ENCODE measurements around the gene MAD2L1.

MAD2L1 gene

DNA sequence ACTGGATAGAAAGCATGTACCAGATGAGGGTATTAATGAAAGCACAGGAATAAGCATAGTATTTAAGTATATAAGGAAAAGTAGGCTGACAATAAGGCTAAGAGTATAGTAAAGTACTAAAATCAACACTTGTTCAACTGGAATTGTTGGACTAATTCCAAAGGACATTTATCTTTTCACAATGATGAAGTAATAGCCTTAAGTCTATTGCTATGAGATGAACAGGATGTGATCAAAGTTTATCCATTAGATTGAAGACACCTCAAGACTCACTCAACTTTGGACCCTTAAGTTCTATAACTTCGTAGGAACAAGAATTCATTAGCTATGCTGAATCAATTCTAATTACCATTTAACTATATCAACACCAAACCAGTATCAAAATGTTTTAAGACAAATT lies 7.6 kb downstream of the MAD2L1 start:
- DNase-seq: no peak

DNA sequence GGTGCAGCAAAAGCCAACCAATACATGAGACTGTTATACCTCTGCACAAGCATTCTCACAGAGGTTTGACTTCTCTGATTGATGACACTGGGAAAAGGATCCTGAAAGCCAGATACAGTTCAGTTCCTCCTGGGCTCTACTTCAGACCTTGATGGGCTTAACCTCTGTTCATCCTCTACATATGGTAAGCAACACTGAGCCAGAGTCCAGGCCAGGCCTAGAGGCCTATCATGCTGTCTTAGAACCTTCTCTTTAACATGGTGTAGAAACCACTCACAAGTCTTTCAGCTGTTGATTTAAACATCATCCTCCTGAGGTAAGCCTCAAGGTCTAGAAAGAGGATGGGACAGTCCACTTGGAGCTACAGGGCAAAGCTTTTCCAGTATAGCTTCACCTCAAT lies 9.2 kb downstream of the MAD2L1 start:
- no peak for DNase-seq

DNA sequence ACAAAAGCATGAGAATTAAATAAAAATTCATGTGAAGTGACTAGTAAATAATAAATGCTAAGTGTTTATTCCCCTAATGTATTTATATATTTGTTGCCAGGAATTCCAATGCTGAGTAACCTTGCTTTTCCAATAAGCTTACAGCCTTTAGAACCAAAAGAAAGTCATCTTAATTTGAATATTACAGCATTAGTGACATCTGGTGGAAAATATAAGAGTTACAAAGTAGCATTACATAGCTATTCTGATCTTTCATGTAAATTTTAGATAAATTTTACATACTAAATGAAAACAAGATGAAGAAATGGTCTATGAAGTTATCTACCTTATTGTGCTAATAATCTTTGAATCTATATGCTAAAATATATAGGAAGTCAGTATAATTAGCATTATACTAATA lies 10.4 kb downstream of the MAD2L1 start:
- DNase-seq: no peak

DNA sequence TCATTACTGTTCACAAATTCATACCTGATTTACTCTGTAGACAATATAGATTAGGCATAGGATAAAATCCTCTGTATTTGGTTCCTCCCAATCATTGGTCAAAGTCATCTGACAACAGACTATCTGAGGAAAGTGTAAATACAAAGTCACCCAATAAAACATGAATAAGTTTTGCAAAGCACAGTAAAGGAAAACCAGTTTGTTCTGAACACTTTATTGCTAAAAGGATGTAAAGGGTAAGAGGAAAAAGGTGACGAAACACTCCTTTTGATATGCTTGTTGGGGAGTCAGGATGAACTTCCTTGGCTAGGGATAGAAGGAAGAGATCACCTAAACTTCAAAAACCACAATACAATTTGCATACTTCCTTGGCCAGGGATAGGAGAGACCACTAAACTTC lies 10.9 kb downstream of the MAD2L1 start:
- DNase-seq: no peak

DNA sequence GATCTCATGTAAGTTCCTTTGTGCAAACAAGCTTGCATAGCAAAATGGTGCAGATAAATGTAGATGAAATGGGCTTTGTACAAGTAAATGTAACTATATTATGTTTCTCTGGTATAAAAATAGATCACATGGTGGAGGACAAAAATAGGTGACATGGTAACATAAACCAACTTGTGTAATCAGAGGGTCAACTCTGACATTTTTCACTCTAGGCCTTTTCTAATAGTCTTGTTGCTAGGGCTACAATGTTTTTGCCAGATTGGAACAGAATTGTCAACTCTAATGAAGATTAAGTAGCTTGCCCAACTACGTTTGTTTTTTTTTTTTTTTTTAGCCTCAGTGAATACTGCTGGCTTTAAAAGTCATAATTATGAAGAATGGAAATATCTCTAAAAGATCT lies 11.5 kb downstream of the MAD2L1 start:
- DNase-seq: no peak

DNA sequence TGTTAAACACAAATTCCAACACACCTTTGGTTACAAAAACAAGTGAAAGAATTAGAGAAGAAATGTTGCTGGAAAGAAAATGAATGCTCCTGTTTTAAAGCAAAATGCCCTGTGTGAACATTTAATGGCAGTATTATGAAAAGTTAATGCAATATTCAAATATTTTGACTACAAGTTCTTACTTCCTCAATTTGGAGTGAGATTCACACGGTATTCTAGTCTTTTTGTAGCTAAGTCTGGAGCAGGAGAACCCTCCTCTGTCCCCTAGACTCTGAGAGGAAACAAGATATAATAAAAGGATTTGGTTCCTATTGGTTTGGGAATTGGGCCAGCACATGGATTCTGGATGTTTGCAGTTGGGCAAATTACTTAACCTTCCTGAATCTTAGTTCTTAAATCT lies 12.7 kb downstream of the MAD2L1 start:
- DNase-seq: no peak

DNA sequence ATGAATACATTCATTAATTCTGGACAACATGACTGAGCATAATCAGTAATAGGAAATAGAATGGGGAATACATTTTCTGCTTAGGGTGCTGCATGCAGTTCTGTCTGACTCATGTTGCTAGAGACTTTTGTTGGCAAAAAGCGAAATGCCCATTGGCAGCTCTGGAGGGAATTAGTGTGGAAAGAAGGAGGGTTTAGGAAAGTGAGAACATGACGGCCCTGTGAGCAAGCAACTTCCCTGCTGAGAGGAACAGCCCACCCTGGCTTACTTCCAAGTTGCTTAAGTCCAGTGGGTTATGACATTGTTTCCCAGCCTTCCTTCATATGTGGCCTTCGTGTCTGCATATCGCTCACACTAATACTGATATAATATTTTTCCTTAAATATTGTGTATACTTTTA lies 13.8 kb downstream of the MAD2L1 start:
- peak in 2 of 56 donors; percentile 3 to 9 for DNase-seq

DNA sequence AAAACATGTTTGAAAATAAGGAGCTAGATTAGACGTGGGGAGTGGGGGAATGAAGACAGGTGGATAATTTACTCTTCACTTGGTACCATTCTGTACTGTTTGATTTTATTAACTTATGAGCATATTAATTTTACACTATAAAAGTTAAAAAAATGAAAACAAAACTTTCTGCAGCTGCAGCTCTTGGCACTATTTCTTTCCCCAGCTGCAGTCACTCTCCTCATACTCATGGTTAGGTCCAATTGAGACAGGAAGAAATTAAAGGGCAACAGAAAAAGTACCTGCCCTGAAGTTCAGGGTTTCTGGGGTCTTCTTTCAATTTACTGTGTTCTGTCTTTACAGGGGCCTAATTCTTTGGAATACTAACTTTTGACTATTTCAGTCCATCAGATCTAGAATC lies 15.4 kb downstream of the MAD2L1 start:
- no peak for DNase-seq

DNA sequence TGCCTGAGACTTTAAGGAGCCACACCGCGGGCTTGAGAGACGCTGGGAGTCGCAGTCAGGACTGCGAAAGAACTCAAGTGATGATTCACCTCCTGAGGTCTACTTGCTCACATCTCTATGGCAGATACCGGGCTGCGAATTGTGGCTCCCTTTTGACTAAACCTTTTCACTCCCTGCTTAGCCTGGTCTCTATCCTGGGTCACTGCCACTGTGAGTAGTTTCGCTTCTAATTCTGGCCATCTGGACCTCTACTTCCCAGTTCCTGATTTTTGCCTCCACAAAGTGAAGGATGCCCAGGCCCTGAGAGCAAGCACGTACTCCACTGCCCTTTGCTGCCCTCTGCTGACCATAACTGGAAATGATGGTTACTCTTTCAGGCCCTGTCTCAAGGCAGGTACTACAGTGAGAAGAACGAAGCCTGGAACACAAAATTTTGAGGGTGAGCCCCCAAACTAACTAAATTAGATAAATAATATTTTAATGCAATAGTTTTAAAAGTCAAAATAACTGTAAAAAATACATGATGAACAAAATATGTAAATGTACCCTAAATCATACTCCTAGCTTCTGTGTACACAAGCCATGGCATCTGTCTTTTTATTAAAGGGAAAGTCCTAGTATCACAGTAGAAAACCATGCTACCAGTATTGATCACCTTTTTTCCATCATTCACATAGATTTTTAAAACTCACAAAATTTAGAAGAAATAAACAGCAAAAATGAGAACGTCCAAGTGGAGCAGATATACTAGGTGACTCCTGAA lies 16.7 kb downstream of the MAD2L1 start:
- DNase-seq: peak in 54 of 56 donors; percentile 8 to 92 (median 53)

DNA sequence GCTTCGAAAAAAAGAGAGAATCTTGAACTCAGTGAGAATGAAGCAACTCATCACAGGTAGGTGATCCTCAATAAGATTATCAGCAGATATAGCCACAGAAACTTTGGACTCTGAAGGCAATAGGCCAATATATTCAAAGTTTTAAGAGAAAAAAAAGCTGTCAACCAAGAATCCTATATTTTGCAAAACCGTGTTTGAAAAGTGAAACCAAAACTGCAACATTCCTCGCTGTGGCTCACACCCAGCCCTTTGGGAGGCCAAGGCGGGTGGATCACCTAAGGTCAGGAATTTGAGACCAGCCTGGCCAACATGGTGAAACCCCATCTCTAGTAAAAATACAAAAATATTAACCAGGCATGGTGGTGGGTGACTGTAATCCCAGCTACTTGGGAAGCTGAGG lies 22.8 kb downstream of the MAD2L1 start:
- no peak for DNase-seq

DNA sequence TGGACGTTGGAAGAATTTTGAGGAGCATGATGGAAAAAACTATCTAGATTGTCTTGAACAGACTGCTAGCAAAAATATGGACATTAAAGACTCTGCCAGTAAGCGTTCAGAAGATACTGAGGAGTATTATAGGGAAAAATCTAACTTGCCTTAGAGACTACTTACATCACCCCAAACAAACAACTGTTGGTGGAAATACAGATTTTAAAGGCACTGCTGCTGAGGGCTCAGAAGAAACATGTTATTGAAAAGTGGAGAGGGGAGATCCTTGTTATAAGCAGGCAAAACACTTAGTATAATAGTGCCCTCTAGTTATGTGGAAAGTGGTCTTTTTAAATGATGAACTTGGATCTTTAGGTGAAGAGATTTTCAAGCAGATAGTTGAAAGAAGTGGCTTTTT lies 29.2 kb downstream of the MAD2L1 start:
- no peak for DNase-seq

DNA sequence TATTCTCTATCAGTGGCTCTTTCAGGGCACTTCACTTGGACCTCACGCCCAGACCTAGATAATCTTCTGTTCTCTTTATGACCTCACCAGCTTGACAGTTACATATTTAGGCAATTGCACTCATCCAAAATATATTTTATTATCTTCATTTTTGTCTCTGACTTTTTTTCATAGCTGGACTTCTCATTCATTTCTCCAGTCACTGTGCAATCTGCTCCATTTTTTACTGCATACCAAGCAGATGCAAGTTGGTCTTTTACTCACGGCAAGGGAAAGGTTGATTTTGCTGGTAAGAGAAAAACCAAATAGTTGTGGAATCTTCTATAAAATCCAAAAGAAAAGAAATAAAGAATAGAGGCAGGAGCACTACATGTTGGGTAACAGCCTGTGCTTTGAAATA lies 31.7 kb downstream of the MAD2L1 start:
- DNase-seq: no peak

DNA sequence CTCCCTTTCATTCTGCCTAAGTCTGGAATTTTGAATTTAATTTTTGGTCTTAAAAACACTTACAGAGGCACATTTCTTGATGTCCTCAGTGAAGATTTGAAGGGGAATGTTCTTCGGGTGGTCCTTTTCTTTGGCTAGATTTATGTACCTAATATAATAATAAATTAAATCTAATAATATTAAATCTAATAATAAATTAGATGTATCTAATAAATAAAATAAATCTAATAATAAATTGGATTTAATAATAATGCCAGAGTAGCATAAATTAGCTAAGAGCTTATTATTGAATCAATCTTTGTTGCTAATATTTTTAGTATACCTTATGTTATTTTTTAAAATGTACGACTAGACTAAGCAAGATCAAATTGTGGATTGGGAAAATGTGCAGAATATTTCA lies 39.8 kb downstream of the MAD2L1 start:
- DNase-seq: no peak

DNA sequence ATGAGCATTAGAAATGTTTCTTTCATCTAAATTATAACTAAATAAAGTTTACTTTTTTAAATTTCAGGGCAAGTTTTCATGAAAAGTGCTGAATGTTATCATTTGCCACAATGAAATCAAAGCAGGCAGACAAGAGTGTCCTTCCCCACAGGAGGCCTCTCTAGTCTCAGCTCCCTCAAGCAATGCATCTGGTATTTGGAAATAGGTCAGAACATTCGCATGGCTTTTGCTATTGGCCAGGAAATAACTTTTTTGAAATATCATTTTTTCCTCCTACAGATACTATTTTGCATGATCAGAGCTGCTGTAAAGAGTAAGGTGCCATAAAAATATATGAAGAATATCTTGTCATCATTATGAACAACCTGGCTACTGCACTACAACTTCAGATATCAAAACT lies 41.1 kb downstream of the MAD2L1 start:
- no peak for DNase-seq

DNA sequence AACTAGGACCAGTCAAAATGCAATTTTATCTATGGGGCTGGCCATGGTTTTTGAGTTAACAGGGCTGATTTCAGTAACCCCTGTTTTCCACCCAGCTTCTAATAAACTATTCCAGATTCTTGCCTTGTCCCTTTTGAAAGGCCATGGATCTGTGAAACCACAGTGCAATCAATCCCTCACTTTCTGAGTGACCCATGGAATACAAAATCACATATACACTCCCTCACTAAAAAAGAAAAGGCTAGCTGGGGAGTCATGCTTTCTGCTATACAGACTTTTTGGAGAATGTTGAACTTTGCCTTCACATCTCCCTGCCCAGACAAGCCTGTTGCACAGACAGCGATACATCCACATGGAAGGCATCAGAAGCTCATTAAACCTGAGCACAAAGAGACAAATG lies 47.9 kb downstream of the MAD2L1 start:
- DNase-seq: no peak

DNA sequence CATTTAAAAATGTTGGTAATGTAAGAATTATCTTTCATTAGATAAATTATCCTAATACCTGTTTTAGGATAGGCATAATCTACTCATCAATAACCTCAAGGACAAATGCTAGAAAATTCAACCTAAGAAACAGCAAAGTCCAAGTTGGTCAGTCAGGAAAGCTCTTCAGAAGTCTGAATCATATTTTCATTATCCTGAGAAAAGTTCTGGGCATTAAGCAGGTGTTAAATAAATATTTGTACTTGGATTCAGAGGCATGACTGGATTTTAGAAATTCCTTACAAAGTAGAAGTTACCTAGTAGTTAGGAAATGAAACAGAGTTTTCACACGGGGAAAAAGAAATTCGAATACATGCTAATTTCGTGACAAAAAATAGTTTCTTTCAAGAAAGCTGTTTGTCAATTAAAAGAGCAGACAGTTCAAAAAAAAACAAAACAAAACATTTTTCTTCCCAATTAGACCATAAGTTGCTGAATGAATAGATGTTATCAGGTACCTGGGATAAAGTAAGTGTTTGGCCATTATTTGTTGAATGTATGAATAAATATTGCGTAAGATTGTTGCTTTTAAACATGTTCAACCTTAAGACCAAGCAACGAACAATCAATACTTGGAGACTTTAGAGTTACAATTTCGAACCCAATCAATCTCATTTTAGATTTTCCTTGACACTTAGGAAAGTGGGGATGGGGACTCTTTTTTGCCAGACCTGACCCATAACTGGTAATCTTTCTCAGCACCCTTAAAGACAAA lies 48.5 kb downstream of the MAD2L1 start:
- no peak for DNase-seq

DNA sequence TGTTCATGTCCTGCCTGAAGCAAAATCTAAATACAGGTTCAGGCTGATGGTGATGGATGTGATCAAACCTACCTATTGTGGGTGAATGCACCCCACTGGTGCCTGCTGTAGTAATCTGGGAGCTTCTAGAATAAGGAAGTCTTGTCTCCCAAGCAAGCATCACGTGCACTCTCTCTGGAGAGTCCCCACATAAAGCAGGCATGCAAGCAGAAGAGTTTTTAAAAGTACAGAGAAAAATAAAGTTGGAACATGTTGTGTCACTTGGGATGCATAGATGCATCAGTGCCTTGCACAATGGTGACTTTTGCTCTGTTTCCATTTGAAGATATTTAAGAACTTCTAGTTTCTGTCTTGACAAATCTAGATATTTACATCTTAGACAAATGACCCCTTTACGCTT lies 54.9 kb downstream of the MAD2L1 start:
- DNase-seq: no peak

DNA sequence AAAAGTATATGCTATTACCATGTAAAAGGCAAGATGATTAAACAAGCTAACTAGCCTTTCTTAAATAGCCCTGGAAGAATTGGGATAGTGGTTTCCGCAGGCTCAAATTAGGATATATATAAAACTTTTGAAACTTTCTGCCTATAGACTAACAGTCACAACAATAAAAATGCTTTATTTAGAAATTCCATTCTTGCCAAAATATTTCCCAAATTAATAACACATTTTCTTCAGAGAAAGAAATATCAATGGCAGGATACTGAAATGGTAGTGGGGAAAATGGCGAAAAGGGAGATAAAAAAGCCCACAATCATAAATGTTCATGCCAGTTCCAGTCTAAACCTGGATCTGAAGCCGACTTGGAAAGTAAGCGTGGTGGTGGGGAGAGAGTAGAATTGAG lies 56.0 kb downstream of the MAD2L1 start:
- DNase-seq: no peak

DNA sequence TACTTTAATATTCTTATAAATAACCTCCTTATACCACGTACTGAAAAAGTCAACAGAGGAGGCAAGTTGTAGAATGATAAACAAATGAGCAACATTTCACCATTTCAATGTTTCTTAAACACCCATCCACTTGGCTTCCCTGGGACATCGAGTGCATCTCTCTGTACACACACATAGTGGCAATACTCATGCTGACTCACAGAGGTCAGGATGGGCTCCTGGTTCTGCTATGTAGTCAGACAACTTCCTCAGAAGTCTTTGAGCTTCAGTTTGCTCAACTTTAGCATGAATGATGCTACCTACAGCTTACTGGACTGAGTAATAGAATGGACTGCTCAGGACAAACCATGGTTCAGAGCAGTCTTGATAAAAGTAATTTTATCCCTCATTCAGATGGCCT lies 56.9 kb downstream of the MAD2L1 start:
- DNase-seq: no peak

DNA sequence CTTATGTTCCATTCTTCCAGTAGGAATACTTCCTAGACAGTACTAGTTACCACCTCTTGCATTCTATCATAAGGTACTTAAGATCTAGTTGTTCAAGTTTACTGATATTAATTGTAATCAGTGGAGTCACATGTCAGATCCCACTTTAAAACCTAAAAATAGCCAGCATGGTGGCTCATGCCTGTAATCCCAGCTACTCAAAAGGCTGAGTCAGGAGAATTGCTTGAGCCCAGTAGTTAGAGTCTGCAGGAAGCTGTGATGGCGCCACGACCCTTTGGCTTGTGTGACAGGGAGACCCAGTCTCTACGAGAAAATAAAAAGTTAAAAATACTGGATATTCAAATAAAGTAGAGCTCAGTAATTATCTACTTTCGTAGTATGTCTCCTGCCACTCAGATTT lies 57.7 kb downstream of the MAD2L1 start:
- no peak for DNase-seq

DNA sequence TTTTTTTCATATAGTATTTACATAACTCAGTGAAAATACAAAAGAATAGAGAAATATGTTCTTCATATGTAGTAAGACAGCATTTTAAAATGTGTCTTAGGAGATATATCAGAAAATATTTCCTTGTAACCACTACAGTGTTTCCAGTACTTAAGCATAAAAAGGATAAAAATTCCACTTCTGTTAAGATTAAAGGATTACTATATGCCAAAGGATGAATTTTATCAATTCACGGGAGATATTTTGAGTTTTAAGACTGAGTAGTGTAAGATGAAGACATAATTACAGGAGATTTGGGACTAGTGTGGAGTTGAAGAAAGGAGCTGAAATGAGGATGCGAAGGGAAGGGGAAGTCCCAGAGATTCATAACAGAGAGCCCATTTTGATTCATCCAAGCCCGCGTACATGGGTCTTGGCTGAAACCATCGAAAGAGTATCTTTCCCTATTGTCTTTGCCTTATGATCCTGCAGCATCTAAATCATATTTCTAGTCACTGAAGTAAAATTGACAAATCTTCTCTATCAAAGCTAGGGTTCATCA lies 58.7 kb downstream of the MAD2L1 start:
- no peak for DNase-seq

DNA sequence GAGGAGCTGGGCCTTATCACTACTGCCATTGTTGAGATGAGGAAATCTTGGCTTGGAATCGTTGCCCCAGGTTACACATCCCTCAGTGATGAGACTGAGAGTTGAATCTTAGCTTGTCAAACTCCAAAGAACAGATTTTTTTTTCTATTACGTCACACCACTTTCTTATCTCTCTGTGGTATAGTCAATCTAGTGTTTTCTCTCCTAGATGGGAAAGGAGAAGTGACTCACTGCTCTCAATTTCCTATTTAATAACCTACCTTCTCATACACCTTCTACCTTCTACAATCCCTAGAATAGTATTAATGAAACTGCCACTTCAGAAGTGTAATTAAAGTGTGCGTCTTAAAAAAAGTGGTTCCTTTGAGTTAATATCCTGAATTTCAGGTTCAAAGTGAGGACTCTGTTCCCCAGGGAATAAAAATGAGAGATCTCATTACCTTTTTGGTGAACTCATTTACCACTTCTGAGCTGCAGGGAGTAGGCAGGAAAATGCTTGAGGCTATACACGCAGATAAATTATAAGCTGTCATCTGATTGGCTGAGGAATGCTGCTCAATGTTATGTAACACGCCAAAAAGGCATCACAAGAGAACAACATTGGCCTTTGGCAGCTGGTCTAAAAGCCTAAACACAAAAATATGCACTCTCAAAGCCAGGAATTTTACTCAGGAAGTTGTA lies 59.3 kb downstream of the MAD2L1 start:
- DNase-seq: no peak

Measured in amygdala (tissue), 56 donors.